NCI-H128 (cell line): ENCODE measurements around the gene SIK3.
"Not testable (repeated sequence)": the region's sequence is repeated elsewhere in the genome, so short reads cannot be mapped to it uniquely, and the experiment has no call there.

Experiments used
- DNase-seq: peaks from one replicate; lab custom pipeline; 2025; ENCODE audit not compliant: unreplicated experiment; lab: John Stamatoyannopoulos, UW

Gene SIK3

DNA sequence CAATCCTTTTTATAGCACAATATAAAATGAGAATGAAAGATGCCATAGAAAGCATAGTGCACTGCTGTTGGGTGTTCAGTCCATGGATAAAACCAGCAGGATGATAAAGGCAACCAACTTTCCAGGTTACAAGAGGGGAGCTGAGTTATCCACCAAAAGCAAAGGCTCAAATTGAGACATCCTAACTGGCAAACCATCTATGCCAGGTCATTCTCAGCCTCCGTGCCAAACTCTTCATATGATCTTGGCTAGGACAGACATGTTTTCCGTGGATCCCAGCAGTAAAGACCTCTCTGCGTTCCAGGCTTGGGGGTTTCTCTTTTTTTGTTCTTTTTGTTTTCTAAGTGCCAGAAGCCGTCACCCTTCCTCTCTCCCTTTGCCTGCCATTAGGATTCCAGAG lies 253.5 kb downstream of the SIK3 start:
- no peak for DNase-seq

DNA sequence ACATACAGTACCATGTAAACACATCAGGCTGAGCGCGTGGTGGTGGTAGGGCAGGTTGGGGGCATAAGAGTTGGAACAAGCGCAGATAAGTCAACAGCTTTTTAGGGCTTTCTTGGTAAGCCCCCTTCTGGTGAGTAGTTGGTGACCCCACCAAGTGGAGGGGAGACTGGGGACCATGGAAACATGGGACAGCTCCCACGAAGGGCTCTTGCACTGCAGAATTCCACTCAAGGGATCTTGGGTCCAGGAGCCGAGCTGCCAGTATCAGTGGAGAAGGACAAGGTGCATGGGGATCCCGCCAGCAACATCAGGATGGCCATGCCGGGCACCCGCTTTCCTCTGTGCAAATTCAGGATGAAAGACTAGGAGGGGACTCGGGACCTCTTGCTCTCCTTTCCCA lies 254.6 kb downstream of the SIK3 start:
- DNase-seq: no peak

DNA sequence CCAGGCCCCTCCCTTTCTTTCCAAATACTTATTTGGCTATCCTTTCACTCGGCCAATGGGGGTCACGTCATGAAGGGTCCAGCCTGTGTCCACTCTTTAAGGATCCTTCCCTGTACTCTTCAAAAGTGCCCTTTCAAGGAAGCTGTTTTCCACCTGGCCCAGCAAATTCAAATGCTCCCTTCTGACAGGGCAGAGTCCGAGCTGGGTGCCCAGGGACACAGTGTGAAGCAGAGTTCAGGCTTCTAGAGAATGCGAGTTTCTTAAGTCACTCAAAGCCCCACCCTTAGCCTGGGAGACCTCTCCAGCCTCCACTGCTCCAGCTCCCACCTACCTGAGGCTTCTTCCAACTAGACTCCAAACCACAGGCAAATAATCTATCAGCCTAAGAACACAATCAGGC lies 255.3 kb downstream of the SIK3 start:
- no peak for DNase-seq

DNA sequence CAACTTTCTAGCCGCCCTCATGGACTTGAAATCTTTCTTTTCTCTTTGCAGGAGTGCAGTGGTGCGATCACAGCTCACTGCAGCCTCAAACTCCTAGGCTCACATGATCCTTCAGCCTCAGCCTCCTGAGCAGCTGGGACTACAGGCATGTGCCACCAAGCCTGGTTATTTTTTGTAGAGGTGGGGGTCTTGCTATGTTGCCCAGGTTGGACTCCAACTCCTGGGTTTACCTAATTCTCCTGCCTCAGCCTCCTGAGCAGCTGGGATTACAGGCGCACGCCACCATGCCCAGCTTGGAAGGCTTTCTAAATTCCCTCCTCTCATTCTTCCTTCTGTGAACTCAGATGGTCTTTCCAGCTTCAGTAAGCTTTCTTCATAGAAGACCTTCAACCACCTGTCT lies 256.1 kb downstream of the SIK3 start:
- DNase-seq: no peak

DNA sequence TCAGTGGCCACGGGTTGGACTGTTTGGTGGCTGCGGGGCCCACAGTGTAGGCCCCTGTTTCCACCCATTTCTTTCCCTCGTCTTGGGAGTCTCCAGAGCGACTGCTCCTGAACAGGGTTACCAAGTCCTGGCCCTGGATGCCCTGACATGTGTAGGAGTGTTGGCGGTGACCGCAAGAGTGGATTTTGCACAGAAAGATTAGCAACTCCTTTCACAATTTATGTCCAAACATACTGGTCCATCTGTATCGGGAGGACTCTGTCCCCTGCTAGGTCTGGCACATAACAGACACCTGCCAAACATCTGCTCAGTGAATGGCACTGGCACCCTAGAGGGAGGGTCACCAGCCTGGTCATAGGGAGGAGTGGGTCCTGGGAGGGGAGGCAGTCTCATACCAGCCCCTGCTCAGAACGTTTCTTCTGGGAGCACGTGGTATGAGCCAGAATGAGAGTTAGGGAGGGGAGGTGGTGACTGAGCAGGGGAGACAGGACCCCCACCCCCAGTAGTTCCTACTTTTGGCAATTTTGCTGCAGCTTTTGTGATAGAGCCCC lies 257.4 kb downstream of the SIK3 start:
- no peak for DNase-seq

DNA sequence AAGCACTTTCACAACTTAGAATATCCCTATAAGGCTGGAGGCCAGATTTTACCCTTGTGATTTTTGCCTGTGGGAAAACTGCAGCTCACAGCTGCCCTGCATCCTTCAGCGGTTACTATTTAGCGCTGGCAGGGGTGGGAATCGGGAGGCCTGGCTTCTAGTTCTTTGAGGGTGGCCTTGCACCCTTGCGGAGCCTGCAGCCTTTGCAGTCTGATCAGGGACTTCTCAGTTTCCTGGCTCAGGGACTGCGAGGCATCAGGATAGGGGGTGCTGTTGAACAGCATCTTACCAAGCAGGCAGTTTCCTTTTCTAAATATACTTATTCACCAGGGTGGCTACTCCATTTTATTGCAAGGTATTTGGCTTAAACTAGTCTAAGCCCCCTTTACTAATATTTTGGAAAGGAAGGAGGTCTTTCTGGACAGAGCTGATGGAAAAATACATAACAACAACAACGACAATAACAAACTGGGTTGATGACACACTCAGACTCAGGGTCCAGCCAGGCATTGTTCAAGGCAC lies 257.9 kb downstream of the SIK3 start:
- no peak for DNase-seq

DNA sequence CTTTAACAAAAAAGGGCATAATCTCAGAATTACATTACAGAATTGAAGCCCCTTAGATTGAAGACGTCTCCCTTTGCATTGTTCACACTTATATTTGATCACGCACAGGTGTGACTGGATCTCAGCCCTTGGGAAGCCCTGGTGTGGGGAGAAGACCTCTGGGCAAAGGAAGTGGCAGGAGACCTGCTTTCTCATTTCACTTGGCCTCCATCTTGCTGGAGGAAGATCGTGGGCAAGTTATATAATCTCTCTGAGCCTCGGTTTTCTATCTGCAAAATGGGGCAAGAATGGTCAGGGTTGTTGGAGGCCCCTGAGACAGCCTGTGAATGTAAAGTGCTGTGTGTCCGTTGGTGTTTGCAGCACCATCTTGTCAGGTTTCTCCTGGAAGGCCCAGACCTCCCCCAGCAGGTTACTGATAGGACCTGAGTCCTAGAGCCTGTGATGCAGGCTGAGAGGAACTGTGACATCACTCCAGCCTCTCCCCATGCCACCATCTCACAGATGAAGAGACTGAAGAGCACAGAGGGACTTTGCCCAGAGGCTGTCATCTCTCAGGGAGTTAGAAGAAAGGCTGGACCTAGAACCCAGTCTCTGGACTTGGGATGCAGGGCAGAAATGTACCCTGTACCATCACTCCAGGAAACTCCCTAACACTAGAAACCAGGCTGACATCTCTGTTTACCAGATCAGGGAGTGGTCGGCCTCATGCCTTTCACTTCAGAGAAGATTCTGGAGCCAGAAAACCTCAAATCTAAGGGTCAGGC lies 259.7 kb downstream of the SIK3 start:
- DNase-seq: no peak

DNA sequence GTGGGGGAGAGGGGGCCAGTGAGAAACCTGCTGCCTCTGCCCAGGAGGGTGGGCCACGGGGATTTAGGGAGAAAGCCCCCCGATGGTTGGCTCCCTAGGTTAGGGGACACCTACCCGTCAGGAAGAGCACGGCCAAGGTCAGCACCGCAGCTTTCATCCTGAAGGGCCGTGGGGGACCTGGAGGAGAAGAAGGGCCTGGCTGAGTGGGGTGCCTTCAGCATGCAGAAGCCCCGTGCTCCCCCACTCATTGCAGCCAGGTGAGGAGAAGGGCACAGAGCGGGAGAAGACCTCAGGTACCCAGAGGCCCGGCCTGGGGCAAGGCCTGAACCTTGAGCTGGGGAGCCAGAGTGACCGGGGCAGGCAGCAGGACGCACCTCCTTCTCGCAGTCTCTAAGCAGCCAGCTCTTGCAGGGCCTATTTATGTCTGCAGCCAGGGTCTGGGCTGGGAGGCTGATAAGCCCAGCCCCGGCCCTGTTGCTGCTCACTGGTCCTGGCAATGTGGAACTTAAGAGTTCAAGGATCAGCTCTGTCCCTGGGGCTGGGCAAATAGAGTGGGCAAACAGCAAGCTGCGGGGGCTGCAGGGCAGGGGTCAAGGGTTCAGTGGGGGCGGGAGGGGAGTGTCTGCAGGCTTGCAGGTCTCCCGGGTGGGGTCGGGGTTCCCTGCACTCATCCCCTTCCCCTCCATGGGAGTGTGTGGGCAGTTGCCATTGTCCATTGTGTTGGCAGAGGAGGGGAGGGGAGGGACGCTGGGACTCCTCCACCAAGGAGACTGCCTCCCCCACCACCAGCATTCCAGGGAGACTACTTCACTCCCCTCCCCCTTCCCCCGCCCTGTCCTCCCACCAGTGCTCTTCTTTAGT lies 260.8 kb downstream of the SIK3 start, which contains the start of gene APOA1:
APOA1 (minus strand) TSS at position 392 of the 861 bp plus-strand sequence; CDS start at position 157, 235 bp downstream.
- no peak for DNase-seq

DNA sequence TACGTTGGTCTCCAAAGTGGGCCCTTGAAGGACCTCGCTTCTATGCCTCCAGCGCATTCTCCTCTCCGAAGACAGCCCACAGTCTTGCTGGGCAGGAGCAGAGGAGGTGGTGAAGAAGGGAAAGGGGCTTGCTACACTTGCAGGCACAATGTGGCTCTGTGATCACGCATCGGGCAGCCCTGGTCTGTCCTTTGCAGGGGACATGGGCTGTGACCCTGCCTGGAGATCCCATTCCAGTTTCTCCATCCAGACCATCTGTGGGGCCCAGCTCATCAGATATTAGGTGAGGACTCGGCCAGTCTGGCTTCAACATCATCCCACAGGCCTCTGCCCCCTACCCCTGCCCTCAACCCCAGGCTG lies 261.6 kb downstream of the SIK3 start:
- no peak for DNase-seq

DNA sequence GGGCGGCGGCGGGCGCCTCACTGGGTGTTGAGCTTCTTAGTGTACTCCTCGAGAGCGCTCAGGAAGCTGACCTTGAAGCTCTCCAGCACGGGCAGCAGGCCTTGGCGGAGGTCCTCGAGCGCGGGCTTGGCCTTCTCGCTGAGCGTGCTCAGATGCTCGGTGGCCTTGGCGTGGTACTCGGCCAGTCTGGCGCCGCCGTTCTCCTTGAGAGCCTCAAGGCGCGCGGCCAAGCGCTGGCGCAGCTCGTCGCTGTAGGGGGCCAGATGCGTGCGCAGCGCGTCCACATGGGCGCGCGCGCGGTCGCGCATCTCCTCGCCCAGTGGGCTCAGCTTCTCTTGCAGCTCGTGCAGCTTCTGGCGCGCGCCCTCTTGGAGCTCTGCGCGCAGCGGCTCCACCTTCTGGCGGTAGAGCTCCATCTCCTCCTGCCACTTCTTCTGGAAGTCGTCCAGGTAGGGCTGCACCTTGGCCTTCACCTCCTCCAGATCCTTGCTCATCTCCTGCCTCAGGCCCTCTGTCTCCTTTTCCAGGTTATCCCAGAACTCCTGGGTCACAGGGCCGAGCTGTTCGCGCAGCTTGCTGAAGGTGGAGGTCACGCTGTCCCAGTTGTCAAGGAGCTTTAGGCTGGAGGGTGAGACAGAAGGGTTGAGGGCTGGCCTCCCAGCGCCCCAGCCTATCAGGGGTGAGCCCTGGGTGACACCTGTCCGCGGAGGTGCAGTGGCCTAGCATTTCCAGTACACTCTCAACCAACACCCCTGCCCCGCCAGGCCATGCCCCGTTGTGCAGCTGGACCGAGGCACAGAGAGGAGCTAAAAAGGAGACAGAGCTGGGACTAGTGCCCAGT lies 262.2 kb downstream of the SIK3 start:
- peak; percentile 81 for DNase-seq

DNA sequence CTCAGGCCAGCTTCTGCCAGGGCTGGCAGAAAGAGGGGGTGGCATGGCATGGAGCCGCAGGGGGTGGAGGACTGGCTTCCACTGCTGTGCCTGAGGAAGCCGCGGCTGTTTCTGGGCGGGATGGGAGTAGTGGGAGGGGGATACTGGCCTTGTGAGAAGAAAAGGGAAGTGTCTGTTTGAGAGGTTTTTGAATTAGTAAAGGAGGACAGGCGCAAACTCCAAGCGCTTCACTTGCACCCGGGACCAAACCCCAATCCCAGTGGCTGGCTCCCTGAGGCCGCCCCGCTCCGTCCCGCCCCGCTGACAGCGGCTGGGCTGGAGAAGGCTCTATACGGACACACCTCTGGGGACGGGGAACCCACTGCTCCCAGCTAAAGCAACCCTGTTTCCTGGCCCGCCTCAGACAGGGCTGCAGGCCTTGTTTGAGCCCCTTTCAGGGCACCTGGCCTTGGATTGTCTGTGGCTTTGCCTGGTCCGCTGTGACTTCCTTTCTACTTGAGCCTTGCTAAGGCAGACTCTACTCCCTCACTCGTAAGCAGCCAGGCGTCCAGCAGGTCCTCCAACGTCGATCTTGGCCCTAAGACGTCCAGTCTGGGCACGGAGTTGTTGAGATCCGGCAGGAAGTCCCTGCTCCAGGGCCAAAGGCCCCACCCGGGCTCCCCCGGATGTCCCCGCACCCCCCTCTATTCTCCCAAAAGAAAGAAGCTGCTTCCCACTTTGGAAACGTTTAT lies 263.0 kb downstream of the SIK3 start:
- DNase-seq: no peak

DNA sequence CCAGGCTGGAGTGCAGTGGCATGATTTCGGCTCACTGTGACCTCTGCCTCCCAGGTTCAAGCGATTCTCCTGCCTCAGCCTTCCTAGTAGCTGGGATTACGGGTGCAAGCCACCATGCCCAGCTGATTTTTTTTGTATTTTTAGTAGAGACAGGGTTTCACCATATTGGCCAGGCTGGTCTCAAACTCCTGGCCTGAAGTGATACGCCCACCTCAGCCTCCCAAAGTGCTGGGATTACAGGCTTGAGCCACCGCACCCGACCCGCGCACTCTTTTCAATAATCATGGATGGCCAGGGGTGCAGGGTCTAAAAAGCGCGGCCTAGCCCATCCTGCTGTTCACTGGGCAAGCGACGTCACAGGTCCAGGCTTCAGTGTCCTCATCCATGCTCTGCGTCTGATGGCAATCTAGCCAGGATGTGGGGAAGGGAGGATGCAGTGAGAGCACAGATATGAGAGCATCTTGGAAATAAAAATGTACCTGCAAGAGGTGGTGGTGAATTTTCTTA lies 263.6 kb downstream of the SIK3 start:
- not testable (repeated sequence) for DNase-seq

DNA sequence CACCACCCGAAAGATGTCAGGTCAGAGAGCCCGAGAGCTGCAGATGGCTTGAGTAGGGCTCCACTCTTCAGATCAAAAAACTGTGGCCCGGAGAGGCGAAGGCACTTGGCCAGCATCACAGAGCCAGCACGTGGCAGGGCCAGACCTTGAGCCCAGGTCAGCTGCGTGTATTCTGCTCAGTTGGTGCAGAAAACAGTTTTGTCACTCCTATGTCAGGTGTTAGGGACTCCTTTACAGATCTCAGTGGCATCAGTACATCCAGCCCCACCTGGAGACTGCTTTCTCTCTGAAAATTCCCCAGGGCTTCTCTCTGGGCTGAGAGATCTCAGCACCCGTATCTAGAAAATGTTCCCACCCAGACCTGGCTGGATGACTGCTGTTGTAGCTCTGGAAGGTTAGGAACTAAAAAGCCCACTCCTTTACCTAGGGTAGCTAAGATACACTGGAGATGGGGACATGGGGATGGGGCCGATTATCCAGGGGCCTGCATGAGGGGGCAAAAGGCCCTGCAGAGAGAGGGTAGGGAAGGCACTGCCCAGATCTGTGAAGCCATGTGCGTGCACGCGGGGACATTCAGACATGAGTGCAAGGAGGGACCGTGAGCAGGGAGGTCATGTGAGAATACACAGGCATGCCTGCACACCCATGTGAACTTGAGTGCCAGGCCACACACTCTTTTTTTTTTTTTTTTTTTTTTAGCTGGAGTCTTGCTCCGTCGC lies 264.3 kb downstream of the SIK3 start:
- DNase-seq: no peak

DNA sequence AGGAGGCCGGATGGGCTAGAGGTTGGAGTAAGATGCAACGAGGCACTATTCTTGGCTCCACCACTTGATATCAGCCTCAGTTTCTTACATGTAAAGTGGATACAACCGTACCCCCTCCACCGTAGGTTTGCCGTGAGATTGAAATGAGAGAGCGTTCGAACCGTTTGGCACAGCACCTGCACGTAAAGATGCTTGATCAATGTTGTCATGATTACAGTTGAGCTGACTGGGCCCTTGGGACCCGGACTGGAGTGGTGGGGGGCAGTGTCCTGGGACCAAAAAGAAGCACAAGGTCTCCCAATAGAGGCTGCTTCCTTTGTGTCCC lies 264.8 kb downstream of the SIK3 start:
- no peak for DNase-seq

DNA sequence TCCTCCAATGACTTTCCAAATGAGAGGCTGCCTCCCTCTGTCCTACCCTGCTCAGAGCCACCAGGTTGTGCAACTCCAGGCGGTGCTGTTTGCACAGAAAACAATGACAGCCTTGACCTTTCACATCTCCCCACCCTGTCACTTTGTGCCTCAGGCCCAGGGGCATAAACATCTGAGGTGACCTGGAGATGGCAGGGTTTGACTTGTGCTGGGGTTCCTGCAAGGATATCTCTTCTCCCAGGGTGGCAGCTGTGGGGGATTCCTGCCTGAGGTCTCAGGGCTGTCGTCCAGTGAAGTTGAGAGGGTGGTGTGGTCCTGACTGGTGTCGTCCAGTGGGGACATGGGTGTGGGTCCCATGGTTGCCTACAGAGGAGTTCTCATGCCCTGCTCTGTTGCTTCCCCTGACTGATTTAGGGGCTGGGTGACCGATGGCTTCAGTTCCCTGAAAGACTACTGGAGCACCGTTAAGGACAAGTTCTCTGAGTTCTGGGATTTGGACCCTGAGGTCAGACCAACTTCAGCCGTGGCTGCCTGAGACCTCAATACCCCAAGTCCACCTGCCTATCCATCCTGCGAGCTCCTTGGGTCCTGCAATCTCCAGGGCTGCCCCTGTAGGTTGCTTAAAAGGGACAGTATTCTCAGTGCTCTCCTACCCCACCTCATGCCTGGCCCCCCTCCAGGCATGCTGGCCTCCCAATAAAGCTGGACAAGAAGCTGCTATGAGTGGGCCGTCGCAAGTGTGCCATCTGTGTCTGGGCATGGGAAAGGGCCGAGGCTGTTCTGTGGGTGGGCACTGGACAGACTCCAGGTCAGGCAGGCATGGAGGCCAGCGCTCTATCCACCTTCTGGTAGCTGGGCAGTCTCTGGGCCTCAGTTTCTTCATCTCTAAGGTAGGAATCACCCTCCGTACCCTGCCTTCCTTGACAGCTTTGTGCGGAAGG lies 265.6 kb downstream of the SIK3 start:
- no peak for DNase-seq

DNA sequence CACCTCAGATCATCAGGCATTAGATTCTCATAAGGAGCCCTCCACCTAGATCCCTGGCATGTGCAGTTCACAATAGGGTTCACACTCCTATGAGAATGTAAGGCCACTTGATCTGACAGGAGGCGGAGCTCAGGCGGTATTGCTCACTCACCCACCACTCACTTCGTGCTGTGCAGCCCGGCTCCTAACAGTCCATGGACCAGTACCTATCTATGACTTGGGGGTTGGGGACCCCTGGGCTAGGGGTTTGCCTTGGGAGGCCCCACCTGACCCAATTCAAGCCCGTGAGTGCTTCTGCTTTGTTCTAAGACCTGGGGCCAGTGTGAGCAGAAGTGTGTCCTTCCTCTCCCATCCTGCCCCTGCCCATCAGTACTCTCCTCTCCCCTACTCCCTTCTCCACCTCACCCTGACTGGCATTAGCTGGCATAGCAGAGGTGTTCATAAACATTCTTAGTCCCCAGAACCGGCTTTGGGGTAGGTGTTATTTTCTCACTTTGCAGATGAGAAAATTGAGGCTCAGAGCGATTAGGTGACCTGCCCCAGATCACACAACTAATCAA lies 266.4 kb downstream of the SIK3 start:
- no peak for DNase-seq

DNA sequence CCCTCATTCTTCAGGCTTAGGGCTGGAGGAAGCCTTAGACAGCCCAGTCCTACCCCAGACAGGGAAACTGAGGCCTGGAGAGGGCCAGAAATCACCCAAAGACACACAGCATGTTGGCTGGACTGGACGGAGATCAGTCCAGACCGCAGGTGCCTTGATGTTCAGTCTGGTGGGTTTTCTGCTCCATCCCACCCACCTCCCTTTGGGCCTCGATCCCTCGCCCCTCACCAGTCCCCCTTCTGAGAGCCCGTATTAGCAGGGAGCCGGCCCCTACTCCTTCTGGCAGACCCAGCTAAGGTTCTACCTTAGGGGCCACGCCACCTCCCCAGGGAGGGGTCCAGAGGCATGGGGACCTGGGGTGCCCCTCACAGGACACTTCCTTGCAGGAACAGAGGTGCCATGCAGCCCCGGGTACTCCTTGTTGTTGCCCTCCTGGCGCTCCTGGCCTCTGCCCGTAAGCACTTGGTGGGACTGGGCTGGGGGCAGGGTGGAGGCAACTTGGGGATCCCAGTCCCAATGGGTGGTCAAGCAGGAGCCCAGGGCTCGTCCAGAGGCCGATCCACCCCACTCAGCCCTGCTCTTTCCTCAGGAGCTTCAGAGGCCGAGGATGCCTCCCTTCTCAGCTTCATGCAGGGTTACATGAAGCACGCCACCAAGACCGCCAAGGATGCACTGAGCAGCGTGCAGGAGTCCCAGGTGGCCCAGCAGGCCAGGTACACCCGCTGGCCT lies 267.9 kb downstream of the SIK3 start:
- no peak for DNase-seq
